ENCODE measurements around the gene ERCC5. TPM values are rescaled to one million over a fixed set of nuclear protein-coding genes. Genes with fewer than 3 reads are reported as not detected.

ERCC5 gene
- total RNA-seq, 1 donor from 2014 or later: 46.6 TPM

GRCh38 chr13:102873653-102874052 is 27.8 kb downstream of the ERCC5 start:
- Mint-ChIP-seq H3K9me3 (no peaks in the 10 kb centered on the region), H3K4me1 (peaks cover 21% of the 10 kb centered on the region), H3K27me3 (ENCODE audit: low read depth) (no peaks in the 10 kb centered on the region), H3K36me3 (peaks cover 40% of the 10 kb centered on the region), H3K4me3 (no peak overlapping the region), H3K27ac (no peak overlapping the region)
- no peak for TF ChIP-seq CTCF (IDR thresholded peaks at IDR 0.05; ENCODE audit: unreplicated experiment)
- no peak for DNase-seq (ENCODE audit: low spot score in 2 of 2, unreplicated experiment in 2 of 2)

- H3K4me1 Mint-ChIP-seq: peaks cover 16% of the 10 kb centered on the region
- peaks cover 40% of the 10 kb centered on the region for H3K36me3 Mint-ChIP-seq
- TF ChIP-seq CTCF (IDR thresholded peaks at IDR 0.05; ENCODE audit: unreplicated experiment): no peak
- H3K9me3 Mint-ChIP-seq: no peaks in the 10 kb centered on the region
- DNase-seq (ENCODE audit: low spot score in 2 of 2, unreplicated experiment in 2 of 2): no peak
- no peak overlapping the region for H3K27ac Mint-ChIP-seq
- H3K27me3 Mint-ChIP-seq (ENCODE audit: low read depth): no peaks in the 10 kb centered on the region
- no peak overlapping the region for H3K4me3 Mint-ChIP-seq
These were observed 29.4 kb downstream of the ERCC5 start for GRCh38 chr13:102875256-102875655.

- TF ChIP-seq CTCF (IDR thresholded peaks at IDR 0.05; ENCODE audit: unreplicated experiment): no peak
- no peak for DNase-seq (ENCODE audit: low spot score in 2 of 2, unreplicated experiment in 2 of 2)
- Mint-ChIP-seq H3K36me3 (peaks cover 35% of the 10 kb centered on the region), H3K9me3 (no peaks in the 10 kb centered on the region), H3K4me3 (no peak overlapping the region), H3K27ac (no peak overlapping the region), H3K4me1 (peaks cover 9% of the 10 kb centered on the region), H3K27me3 (ENCODE audit: low read depth) (no peaks in the 10 kb centered on the region)
These were observed 31.5 kb downstream of the ERCC5 start for GRCh38 chr13:102877303-102877702.

GRCh38 chr13:102878481-102878880 is 32.6 kb downstream of the ERCC5 start:
- Mint-ChIP-seq H3K27ac (peak overlapping the region; percentile 55), H3K27me3 (ENCODE audit: low read depth) (no peaks in the 10 kb centered on the region), H3K9me3 (no peaks in the 10 kb centered on the region), H3K4me1 (peaks cover 9% of the 10 kb centered on the region), H3K36me3 (peaks cover 34% of the 10 kb centered on the region), H3K4me3 (no peak overlapping the region)
- DNase-seq (ENCODE audit: low spot score in 2 of 2, unreplicated experiment in 2 of 2): no peak
- no peak for TF ChIP-seq CTCF (IDR thresholded peaks at IDR 0.05; ENCODE audit: unreplicated experiment)

GRCh38 chr13:102879793-102880499 is 34.1 kb downstream of the ERCC5 start:
- peaks cover 27% of the 10 kb centered on the region for H3K36me3 Mint-ChIP-seq
- DNase-seq (ENCODE audit: low spot score in 2 of 2, unreplicated experiment in 2 of 2): no peak
- no peaks in the 10 kb centered on the region for H3K27me3 Mint-ChIP-seq (ENCODE audit: low read depth)
- TF ChIP-seq CTCF (IDR thresholded peaks at IDR 0.05; ENCODE audit: unreplicated experiment): no peak
- no peak overlapping the region for H3K4me3 Mint-ChIP-seq
- no peak overlapping the region for H3K27ac Mint-ChIP-seq
- no peaks in the 10 kb centered on the region for H3K9me3 Mint-ChIP-seq
- H3K4me1 Mint-ChIP-seq: peaks cover 9% of the 10 kb centered on the region
